ENCODE results near the gene RTTN. TPM values are rescaled to one million over a fixed set of nuclear protein-coding genes. Genes with fewer than 3 reads are reported as not detected.

The RTTN gene
- total and polyA plus RNA-seq, 10 of the 15 experiments (the other 5 are each of a cell fraction or from before 2014, with no cell fraction given): 9.4 to 36.6 (median 15.7) TPM

GRCh38 chr18:70126832-70127231 is 78.7 kb downstream of the RTTN start:
- ChIA-PET CTCF (interaction anchor here (0.7 kb wide), 2 partner anchors 10 to 16 kb away, joined by 3 read pairs; no protein-coding TSS in a partner anchor), POLR2A (no interaction called here), SMC1A (ENCODE audit: uncharacterized antibody, unreplicated experiment) (no interaction called here), RAD21 (ENCODE audit: unreplicated experiment) (interaction anchor here (1.1 to 1.5 kb wide), 2 partner anchors 9 to 37 kb away, joined by 3 read pairs; no protein-coding TSS in a partner anchor)
- Histone ChIP-seq H2AFZ (ENCODE audit: control insufficient read depth, low read depth, low read length) (no peak overlapping the region), H3K36me3 (ENCODE audit: control insufficient read depth in 2 of 2, insufficient read depth in 2 of 2, low read length in 1 of 2) (peaks cover 0 to 6% of the 10 kb centered on the region in 2 experiments; a peak in 2 of 4 replicates), H3K4me1 (ENCODE audit: control insufficient read depth, insufficient read depth, low read length) (no peaks in the 10 kb centered on the region), H3K9ac (ENCODE audit: control insufficient read depth, insufficient read depth, low read length) (no peak overlapping the region), H3K79me2 (ENCODE audit: control insufficient read depth, insufficient read depth, low read length) (no peaks in the 10 kb centered on the region), H3K9me3 (replicated peaks; ENCODE audit: control insufficient read depth, insufficient read depth, low read length) (no peaks in the 10 kb centered on the region; the same call in 2 of the 3 replicates), H4K20me1 (ENCODE audit: control insufficient read depth, insufficient read depth) (no peaks in the 10 kb centered on the region), H3K4me2 (ENCODE audit: control insufficient read depth, insufficient read depth) (no peak overlapping the region), H3K27me3 (replicated peaks in 1 of 2; ENCODE audit: control insufficient read depth in 2 of 2, insufficient read depth in 2 of 2, low read length in 1 of 2) (no peaks in the 10 kb centered on the region), H3K4me3 (no peak overlapping the region), H3K27ac (ENCODE audit: control insufficient read depth, insufficient read depth) (no peak overlapping the region)
- FAIRE-seq: no peak
- DNase-seq (ENCODE audit: low read depth, low spot score): no peak
- ATAC-seq: no peak
- TF ChIP-seq FOXM1 (IDR thresholded peaks at IDR 0.05; ENCODE audit: low read depth, low read length) (no peak), ELK1 (IDR thresholded peaks at IDR 0.05; ENCODE audit: low read depth, low read length) (no peak), HDGF (IDR thresholded peaks at IDR 0.05) (no peak), CHD2 (IDR thresholded peaks at IDR 0.05; ENCODE audit: borderline replicate concordance, low read depth, low read length) (no peak), PBX3 (IDR thresholded peaks at IDR 0.05; ENCODE audit: insufficient replicate concordance, low read depth, low read length) (no peak), NFYA (IDR thresholded peaks at IDR 0.05; ENCODE audit: borderline replicate concordance, low read depth, low read length) (no peak), HCFC1 (IDR thresholded peaks at IDR 0.05; ENCODE audit: low read length) (no peak), RELA (IDR thresholded peaks at IDR 0.05; ENCODE audit: borderline replicate concordance, partially characterized antibody) (no peak), SREBF1 (IDR thresholded peaks at IDR 0.05; ENCODE audit: low read length) (no peak), RAD21 (IDR thresholded peaks at IDR 0.05; ENCODE audit: insufficient read depth, low read depth, low read length) (no peak), ZNF687 (IDR thresholded peaks at IDR 0.05) (no peak), RBBP5 (conservative IDR thresholded peaks at IDR 0.05) (no peak), NR2C1 (IDR thresholded peaks at IDR 0.05) (no peak), ATF2 (IDR thresholded peaks at IDR 0.05; ENCODE audit: low read length) (no peak), CBX3 (IDR thresholded peaks at IDR 0.05; ENCODE audit: borderline replicate concordance, low read depth) (no peak), GABPA (IDR thresholded peaks at IDR 0.05; ENCODE audit: low read depth) (no peak)
- intact Hi-C loops (cut with micrococcal nuclease; ENCODE audit: unreplicated experiment): no loop called here
- 96% methylated on average over 1 of the region's 1 CpG for WGBS (ENCODE audit: insufficient coverage, insufficient replicate concordance, low lambda C conversion rate, missing lambda C conversion rate)
- in situ Hi-C loops (cut with MboI): no loop called here
- BruUV-seq (replicated peaks): no TSS peak
